NCI-H345 treated with DMSO at 0.1 percent for 48 hours (cell line): ENCODE data around the gene PSTPIP2.

ENCODE experiments used
- DNase-seq: peaks from one replicate; lab custom pipeline; 2025; ENCODE audit not compliant: unreplicated experiment; lab: John Stamatoyannopoulos, UW

Gene PSTPIP2

DNA sequence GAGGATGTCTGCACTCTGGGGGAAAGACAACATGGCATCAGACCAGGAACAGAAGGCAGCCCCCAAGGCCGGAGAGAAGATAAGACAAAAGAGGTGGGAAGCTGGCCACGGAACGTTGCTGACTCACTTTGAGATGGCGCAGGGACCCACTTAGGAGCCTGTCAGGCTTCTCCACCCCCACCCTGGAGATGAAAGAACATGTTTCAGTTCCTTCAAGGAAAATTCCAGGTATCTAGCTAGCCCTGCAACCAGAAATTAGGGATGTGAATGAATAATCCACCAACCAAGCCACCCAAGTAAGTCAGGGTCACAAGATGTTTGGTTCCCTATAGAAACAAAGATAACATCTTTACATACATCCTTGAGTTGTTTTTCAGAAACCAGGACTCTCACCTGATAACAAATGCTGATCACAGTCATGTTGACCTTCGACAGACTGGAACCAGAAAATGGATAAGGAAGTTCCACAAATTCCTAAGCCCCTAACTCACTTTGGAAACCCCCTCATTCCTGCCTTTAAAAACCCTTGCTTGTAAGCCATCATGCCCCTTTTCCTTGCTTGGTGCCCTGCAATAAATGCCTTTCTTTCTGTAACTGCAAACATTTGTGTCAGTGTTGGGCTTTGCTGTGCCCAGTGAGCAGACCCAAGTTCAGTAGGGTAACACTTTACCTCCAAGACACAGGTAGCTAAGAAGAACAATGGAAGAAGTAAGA is 31.9 kb downstream of the PSTPIP2 start:
- DNase-seq, result no peak

DNA sequence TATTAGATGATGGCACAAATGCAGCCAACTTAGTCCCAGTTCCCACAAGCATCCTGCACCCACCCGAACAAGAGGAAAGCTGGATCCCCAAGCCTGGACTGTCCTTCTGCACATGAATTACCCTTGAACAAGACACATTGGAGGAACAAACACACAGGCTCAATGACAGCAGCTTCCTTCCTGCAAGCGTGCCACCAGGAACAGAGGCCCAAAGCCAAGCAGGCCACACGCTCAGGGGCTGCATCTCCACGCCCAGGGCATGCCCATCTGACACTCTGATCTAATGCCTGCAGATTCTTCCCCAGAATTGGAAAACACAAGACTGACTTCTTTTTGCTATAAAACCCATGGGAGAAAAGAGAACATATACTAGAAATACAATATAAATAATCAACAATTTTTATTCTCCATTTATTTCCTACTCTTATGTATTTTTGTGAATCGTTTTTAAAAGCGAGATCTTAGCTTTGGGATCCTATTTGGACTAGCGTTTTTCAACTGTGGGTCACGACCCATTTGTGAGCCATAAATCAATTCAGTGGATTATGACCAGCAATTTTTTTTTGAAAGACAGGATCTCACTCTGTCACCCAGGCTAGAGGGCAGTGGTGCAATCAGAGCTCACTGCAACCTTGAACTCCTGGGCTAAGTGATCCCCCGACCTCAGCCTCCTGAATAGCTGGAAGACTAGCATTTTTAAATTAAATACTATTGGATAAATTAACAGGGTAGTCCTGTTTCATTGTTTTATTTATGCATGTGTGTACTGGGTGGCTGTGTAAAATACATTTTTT is 34.4 kb downstream of the PSTPIP2 start:
- DNase-seq, result no peak

DNA sequence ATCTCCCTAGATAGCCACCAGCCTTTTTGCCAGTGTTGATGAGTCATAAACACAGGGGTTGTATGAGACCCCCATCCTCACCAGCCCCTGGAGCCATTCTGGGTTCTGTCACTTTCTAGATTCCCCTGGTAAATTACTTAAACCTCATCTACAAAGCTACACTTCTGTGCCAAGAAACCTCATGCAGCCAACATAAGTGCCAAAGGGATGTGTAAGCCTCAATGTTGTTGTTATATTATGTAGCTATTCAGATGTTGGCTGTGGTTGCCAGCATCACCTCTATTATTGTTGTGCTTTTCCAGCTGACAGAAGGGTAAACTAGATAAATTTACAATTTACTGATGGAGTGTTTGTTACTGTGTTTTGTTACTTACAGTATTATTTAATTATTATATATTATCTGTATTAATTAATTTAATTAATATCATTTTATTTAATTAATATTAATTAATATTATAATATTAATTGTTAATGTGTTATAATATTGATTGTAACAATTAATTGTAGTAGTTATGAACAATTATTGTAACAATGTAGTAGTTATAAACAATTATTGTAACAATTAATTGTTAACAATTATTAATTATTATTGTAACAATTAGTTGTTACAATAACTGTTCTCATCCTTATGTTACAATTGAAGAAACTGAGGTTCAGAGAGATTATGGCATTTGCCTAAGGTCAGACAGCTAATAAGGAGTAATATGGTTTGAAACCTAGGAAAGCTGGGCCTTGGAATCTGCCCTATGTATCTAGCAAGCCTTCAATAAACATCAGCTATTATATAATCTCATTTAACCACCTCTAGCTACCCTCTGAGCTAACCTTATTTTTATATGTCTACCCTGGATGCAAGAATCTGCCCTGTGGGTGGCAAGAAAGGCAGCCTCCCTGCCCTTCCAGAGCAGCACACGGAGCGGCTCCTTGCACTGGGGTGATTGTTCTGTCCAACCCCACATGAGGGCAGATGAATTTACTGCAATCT is 36.1 kb downstream of the PSTPIP2 start:
- DNase-seq, result no peak

DNA sequence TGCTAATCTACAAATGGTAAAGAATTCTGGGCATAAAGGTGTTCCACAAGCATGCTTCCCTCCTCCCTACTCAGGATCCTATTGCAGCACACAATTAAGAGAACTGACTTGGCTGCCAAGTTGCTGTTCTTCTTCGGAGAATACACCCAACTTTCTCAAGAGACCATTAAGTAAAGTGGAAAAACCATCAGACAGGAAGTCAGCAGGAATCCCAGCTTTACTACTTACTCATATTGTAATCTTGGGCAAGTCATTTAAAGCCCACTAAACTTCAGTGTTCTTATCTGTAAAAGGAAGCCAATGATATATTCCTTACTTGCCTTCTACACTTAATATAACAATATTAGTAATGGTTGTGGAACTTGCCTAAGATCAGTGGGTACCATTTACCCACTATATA is 37.8 kb downstream of the PSTPIP2 start:
- no peak for DNase-seq

DNA sequence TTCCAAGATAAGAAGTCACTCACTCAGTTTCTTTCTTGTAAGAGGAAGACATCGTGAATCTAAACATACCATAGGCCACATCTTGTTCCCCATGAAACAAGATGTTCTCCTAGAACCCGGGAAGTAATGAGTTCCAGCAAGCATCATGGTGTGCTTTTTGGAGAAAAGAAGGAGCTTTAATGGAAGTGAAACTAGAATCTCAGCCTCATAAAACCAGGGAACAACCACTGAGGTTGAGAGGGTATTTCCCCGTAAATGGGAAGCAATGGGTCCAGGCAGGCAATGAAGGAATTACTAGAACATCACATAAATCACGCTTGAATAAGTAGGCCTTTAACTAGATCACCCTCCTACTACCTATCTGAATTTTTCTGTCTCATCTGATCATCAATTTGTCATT is 40.3 kb downstream of the PSTPIP2 start:
- DNase-seq, result no peak

DNA sequence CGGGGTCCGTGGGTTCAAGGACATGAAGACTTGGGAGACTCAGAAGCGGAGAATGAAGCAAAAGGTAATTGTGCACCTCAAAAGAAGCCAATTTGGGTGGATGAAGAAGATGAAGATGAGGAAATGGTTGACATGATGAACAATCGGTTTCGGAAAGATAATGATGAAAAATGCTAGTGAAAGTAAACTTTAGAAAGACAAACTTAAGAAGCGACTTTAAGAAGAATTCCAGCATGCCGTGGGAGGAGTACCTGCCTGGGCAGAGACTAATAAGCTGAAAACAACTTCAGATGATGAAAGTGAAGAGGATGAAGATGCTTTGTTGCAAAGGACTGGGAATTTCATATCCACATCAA is 43.5 kb downstream of the PSTPIP2 start:
- DNase-seq, result no peak

DNA sequence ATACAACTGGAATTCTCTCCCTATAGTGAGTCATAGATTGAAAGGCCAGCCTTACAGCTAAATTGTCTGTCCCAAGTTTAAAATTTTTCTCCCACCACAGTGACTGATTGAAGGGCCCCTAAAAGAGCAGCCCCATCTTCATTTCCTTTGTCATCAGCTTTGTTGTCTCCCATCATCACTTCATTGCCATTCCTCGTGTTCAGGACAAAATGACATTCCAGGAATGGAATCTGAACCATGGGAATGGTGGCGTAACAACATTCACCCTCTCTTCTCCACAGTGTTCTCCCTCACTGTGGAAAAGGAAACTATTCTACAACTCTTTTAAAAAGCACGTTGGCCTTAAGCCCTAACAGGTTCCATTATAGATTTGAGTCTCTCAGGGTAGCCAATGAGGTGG is 52.1 kb downstream of the PSTPIP2 start:
- DNase-seq, result no peak

DNA sequence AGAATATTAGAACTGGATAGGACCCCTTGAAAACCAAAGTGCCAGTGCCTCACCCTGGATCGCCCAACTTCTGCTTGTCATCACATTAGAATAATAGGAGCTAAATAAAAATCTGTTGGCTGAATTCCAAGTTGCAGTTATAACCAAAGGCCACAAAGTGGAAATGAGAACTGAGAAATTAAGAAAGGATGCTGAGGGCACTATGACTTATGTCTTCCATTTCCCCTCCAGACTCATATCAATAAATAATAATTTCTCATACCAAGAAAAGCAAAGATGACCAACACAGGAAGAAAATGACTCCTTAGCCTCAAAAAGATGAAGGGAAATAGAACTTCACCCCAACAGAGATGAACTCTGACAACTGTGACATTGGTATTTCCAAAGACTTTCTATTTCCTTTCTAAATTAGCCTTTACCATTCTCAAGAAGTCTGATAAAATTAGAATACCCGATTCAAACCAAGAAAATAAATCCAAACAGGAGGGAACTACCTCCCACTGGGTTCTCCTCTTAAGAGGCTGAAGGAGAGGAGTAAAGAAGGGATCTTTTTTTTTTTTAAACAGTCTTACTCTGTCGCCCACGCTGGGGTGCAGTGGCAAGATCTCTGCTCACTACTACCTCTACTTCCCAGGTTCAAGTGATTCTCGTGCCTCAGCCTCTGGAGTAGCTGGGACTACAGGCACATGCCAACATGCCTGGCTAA is 58.4 kb downstream of the PSTPIP2 start:
- no peak for DNase-seq

DNA sequence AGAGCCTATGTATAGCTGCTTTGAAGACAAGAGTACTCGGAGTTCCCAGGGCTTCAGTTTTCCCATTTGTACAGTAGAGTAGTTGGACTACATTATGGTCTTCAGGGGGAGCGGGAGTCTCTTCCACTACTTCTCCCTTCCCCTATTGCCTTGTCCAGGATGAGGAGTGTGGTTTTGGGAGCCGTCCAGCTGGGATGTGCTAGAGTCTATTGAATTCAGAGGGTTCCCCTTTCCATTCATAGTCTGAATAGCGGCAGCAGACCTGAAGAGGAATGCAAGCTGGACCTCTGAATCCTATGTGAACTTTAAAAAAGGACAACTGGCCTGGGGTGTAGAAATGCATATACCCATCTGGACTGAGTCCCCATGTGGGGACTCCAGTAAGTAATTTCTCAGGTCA is 61.4 kb downstream of the PSTPIP2 start:
- DNase-seq, result no peak

DNA sequence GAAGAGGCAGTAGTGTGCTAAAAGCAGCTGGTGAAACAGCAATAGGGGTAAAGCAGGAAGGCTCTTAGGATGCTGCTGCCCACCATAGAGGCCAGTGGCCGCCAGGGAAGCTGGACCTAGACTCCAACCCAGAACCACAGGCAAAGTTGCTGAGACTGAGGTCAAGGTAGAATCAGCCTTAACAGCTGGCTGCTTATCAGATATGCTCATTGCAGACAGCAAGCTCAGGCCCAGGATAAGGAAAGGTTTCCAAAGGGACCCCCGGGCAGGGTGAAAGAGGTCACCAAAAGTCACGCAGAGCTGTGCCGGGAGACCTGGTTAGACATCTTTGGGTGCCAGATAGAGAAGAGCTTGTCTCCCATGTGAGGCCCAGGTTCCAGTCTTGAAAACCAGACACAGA is 62.0 kb downstream of the PSTPIP2 start:
- no peak for DNase-seq

DNA sequence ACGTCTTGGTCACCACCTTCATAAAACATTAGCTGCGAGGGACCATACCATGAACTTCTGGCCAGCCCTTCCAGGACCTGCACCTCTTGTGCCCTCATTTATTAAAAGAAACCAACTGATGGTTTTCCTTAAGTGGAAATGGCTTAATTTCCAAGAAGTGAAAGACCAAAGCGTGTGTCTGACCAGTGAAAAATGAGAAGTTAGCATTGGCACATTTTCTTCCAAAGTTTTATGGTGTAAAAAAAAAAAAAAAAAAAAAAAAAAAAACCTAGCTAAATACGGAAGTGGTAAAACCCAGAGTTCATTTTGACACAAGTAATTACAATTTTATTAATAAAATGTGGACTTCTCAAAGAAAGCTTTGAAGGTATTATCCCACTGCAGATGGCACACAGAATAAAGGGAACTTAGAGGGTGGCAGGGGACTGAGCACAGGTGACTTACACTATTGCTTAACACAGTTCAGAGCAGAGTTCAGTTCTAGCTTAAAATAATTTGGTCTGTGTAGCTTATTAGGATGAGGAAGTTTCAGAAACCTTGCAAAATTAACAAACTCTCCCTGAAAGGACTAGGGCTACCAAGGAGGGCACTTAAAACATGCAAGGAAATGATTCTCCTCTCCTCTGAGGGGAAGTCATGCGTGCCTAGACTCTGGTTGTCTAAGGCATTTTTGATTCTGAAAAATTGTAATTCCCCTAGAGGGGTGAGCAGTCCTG is 62.8 kb downstream of the PSTPIP2 start:
- DNase-seq, result no peak

DNA sequence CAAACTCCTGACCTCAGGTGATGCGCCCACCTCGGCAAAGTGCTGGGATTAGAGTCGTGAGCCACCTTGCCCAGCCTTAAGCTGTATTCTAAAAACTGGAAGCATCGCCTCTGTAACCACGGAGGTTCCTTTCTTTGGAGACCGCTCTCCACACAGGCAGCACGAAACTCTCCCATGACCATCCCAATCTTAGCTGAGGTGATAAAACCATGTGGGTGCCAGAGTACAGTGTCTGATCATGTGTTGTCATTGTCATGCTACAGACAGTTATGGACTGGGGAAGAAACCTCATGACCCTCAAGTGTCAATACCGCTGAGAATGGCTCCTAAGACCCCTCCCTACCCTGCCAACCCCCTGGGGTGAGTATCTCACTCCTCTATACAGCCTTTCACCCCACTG is 63.5 kb downstream of the PSTPIP2 start:
- no peak for DNase-seq

DNA sequence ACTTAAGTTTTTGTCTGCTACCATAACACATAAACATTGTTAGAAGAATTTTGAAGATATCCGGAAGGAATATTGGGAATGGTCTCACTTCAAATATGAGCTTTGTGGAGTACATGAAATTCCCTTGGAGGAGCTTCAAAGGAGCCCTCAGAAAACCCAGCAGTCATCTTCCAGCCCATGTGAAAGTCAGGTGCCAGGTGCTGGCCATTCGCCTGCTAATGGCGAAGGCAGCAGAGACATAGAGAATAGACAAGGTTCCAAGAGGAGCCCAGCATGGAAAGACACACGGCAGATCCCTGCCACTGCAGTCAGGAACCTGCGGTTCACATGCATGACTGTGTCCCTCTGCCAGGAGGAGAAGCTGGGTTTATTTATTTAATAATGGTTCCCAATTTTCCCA is 64.9 kb downstream of the PSTPIP2 start:
- no peak for DNase-seq

DNA sequence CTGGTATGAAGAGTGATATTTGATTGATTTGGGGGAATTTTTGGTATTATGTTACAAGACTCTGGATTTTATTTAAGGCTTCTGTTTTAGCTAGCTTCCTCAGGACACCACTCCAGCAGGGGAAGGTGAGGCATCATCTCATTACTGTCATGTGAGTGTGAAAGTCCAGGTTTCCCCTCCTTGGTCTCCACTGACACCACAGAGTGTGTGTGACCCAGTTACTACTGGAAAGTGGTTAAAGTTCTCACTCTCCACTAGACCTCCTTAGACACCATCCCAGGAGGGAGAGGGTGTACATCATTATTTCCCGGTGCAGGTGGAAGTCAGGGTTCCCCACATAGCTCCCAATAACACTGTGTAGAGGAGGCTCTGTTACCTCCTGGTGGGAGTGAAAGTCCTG is 69.1 kb downstream of the PSTPIP2 start:
- no peak for DNase-seq

DNA sequence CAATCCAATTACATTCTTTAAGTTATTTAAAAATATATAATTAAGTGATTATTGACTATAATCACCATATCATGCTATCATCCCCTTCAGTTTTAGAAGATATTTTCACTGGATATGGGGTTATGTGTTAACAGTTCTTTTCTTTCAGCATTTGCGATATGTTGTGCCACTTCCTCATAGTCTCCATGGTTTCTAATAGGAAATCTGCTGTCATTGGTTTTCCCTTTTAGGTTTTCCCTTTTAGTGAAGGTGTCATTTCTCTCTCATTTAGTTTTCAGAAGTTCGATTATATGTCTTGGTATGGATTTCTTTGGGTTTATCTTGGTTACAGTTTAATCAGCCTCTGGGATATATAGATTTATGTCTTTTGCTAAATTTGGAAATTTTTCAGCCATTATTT is 70.2 kb downstream of the PSTPIP2 start:
- no peak for DNase-seq

DNA sequence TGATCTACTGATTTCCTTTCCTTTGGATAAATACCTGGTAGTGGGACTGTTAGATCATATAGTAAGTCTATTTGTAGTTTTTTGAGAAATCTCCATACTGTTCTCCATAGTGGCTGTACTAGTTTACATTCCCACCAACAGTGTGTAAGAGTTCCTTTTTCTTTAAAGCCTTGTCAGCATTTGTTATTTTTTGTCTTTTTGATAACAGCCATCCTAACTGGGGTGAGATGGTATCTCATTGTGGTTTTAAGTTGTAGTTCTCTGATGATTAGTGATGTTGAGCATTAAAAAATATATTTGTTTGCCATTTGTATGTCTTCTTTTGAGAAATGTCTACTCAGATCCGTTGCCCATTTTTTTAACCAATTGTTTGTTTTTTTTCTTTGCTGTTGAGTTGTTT is 71.0 kb downstream of the PSTPIP2 start:
- no peak for DNase-seq

DNA sequence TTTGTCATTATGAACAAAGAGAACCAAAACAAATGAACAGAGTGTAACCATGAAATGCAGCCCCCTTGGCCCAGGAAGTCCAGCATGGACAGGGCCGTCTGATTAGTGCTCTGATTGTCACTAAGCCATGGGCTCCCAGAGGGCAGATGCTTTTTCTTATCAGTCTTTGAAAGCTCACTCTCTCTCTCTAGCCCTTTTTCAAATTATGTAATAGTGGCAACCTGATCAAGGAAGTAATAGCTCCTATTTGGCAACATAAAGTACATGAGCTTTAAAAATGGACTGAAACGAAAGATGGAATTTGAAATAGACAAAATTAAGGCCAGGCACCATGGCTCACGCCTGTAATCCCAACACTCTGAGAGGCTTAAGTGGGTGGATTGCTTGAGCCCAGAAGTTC is 72.5 kb downstream of the PSTPIP2 start:
- DNase-seq, result no peak

DNA sequence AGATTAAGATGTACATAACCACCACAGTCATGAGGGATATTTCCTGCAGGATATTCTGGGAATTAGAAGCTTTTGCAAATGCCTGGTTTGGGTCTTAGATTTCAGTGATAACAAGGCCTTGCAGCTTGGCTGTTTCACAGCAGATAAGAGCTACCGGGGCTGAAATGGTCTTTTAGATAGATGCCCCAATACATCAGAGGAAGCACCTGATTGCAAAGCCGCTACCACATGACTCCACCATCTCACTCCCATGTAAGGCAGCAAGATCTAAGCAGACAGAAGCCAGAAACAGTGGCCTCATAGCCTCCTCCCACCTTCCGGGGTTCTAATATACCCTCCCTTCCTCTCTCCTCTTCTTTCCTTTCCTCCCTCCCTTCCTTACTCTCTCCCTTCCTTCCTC is 73.8 kb downstream of the PSTPIP2 start:
- DNase-seq, result no peak

DNA sequence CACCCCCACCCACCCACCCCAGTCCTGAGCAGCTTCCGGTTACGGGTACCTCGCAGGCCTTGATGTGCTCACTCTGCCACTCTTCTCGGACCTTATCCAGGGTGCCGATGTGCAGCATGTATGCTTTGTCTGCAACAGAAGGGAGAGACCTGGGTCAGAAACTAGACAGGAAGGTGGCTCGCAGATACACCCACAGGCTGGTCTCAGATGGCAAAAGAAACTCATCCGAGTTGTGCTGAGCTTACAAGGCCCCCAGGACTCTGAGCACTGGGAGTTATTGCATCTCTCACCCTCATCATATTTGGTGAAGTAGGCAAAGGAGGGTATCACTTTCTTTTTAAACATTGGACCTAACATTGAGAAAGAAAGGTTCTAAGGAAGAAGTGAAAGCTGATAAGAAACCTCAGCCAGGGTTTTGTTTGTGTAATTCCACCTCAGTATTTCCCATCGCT is 74.3 kb downstream of the PSTPIP2 start:
- no peak for DNase-seq

DNA sequence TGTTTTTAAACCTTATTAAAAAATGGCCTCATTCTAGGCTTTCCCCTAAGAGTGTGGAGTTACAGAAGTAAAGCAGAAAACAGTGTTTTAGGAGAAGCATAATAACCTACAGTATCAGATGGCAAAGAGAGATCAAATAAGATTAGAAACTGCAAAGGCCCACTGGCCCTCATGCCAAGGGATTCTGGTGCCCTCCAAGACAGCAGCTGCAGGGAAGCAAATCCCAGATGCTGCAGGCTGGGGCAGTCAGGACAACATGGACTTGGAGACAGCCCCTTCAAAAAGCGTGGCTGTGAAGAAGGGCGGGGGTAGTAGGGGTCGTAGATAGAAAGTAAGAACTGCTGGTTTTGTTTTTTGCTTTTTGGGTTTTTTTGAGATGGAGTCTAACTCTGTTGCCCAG is 76.6 kb downstream of the PSTPIP2 start:
- DNase-seq, result no peak
